ENCODE results near the gene RPL26.
"Not testable (repeated sequence)": the region's sequence is repeated elsewhere in the genome, so short reads cannot be mapped to it uniquely, and the experiment has no call there.

RPL26 gene

GRCh38 chr17:8394497-8394896 lies 11.5 kb upstream of the RPL26 start:
- not testable (repeated sequence) for DNase-seq (ENCODE audit: low spot score)

GRCh38 chr17:8393470-8394231 lies 10.7 kb upstream of the RPL26 start:
- DNase-seq (ENCODE audit: low spot score) = no peak

DNA sequence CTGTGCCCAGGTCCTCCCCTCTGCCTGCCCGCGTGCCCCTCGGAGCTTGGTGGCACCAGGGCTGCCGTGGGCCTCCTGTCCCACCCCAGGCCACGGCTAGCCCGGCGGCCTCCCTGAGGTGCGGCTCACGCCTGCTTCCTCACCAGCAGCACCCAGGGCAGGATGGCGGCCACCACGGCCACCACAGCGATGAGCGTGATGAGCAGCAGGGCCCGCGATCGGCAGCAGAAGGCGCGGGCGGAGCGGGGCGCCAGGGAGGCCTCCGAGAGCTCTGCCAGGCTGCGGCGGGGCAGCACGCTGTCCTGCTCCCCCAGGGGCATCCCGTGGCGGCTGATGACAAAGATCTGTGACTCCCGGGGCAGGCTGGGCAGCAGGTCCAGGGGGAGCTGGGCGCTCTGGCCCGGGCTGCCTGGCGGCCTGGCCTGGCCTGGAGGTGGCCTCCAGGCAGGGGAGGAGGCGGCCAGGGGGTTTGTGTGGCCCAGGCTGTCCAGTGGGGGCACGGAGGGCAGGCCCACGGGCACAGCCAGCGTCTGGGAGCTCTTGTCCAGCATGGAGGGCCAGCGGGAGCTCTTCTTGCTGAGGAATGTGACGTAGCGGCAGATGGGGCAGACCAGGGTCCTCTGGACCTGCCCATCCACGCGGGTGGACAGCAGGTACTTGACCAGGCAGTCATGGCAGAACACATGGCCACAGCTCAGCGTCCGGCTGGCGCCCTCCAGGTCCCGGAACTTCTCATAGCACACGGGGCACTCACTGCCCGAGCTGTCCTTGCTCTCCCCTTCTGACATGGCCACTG lies 9.9 kb upstream of the RPL26 start:
- no peak for DNase-seq (ENCODE audit: low spot score)

GRCh38 chr17:8392274-8392673 lies 9.3 kb upstream of the RPL26 start:
- DNase-seq (ENCODE audit: low spot score) = no peak

DNA sequence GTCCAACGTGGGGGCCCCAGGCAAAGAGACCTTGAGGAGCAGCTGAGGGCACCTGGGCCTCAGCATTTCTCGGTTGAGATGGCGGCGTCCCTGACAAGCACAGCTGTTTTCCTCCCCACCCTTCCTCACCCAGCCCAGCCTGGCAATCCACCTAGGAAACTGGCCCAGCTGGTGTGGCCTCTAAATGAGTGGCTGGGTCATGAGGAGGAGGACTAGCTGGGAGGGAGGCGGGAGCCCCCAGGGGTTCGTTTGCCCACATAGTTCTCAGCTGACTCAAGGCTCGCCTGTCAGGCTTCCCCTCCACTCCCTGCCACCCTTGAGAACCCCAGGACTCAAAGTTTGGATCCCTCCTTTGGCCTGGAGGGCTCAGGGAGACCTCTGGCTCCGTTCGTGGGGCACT lies 8.7 kb upstream of the RPL26 start:
- no peak for DNase-seq (ENCODE audit: low spot score)

- no peak for DNase-seq (ENCODE audit: low spot score)
These were observed 5.1 kb upstream of the RPL26 start for GRCh38 chr17:8387914-8388651.

DNA sequence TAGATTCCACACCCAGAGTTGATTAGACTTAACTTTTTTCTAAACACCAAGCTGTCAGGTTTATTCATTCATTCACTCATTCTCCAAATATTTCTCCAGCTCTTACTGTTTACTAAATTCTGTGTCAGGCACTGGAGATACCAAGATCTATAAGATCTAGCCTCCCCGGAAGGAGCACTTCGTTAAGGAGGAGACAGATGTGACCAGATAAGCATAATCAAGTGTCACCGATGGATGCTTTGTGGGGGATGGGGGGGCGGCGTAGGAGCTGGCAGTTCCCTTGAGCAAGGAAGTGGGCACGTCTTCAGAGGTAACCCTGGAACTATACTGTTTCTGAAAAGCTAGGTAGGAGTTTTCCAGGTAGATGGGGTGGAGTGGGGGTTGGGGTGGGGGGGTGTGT lies 3.8 kb upstream of the RPL26 start:
- no peak for DNase-seq (ENCODE audit: low spot score)

DNA sequence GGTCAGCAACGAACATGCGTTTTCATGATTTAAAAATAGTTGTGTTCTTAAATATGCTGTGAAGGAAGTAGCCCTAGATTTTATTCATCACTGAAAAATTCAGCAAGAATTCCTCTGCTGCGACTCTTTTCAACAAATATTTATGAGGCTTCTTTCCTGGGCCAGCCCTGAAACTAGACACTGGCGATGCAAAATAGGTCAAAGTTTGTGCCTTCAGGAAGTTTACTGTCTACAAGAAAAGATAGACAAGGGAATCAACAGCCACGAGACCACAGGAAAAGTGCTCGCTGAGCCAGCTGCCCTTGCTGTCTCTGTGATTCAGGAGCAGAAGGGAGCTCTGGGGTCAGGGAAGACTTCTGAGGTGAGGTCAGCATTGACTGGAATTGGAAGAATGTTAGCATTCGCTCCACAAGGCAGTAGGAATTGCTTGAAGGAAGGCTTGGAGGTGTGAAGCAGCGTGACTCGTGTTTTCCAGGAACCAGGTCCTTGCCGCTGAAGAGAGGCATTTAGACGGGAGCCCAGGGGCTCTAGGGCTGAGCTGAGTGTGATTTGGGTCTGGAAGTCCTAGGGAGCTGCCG lies 1.9 kb upstream of the RPL26 start:
- no peak for DNase-seq (ENCODE audit: low spot score)

- DNase-seq (ENCODE audit: low spot score) = no peak
These were observed 182 bp downstream of the RPL26 start for GRCh38 chr17:8382880-8383142.

- DNase-seq (ENCODE audit: low spot score) = no peak
These were observed 727 bp downstream of the RPL26 start for GRCh38 chr17:8382052-8382879.

DNA sequence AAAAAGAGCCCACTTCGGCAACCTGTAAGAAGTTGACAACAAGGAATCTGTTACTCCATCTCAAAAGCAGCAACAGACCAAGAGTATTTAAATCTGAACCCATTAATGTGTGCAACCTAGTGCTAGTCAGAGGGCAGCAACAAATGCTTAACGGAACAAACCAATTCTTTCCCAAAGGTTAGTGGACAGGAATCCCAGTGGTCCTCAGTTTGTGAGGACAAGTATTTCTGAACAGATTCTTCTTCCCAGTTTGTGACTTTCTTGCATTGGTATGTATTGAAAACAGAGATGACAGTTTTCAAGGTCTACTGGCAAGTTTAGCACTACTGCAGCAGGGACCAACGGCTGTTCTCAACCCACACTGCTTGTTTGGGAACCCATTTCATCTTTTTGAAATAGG lies 2.9 kb downstream of the RPL26 start:
- no peak for DNase-seq (ENCODE audit: low spot score)

- DNase-seq (ENCODE audit: low spot score) = not testable (repeated sequence)
These were observed 4.9 kb downstream of the RPL26 start for GRCh38 chr17:8378117-8378516.

GRCh38 chr17:8377422-8377821 lies 5.6 kb downstream of the RPL26 start:
- DNase-seq (ENCODE audit: low spot score) = no peak

GRCh38 chr17:8376271-8377067 lies 6.5 kb downstream of the RPL26 start, which contains the start of gene KRABD2:
KRABD2 (minus strand) TSS chr17:8376704.
- DNase-seq (ENCODE audit: low spot score) = peak; percentile 92

DNA sequence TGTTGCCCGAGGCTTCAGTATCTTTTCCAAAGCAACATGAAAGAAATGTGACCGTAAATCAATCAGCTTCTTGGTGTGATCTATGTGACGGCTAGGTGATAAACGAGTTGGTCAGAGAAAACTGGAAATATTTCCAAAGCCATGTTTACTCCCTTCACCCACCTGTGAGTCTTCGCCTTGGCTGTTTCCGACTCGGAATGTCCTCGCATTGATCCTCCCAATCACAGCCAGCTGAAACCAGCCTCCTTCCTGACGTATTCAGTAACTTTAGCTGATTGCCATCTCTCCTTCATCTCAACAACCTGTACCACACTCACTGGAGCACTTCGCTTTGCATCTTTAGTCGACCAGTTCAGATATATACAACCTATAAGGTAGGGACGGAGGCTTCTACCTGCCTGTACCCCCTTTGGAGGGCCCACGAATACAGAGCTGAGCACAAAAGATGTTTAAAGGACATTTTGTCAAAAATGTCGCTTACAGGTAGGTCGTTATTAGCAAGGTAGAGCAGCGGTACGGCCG lies 7.2 kb downstream of the RPL26 start:
- DNase-seq (ENCODE audit: low spot score) = no peak

- DNase-seq (ENCODE audit: low spot score) = not testable (repeated sequence)
These were observed 9.1 kb downstream of the RPL26 start for GRCh38 chr17:8373856-8374255.

GRCh38 chr17:8372422-8372821 lies 10.6 kb downstream of the RPL26 start:
- no peak for DNase-seq (ENCODE audit: low spot score)

- DNase-seq (ENCODE audit: low spot score) = no peak
These were observed 11.2 kb downstream of the RPL26 start for GRCh38 chr17:8371786-8372185.

GRCh38 chr17:8369944-8370343 lies 13.0 kb downstream of the RPL26 start:
- no peak for DNase-seq (ENCODE audit: low spot score)

DNA sequence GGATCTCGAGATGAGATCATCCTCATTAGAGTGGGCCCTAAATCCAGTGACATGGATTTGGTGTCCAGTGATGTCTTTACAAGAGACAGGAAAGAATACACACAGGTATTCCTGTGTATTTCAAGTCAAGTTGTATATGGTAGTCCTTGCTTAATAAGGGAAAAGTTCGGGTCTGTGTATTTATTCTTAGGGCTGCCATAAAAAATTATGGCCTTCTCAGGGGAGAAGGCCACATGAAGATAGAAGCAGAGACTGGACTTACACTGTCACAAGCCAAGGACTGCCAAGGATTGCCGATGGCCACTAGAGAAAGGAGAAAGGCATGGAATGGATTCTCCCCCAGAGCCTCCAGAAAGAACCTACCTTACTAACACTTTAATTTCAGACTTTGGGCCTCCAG lies 14.8 kb downstream of the RPL26 start:
- DNase-seq (ENCODE audit: low spot score) = no peak

DNA sequence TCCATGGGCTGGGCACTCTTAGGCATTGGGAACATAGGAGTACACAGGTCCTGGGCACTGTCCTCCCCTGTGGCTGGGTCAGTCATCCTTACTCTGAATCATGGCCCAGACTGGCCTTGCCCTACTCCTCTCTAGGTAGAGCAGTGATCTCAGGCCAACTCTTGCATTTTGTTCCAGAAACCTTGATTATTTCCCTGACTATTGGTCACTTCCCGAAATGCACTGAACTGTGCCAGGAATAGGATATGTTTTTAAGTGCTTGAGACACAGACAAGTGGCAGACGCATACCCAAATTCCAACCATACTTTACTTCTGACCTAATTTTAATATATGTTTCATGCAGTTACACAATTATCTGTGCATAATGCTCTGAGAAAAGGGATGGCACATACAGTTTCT lies 16.8 kb downstream of the RPL26 start:
- DNase-seq (ENCODE audit: low spot score) = no peak

Measured in D341Med (cell line).